HFFc6 (cell line): ENCODE measurements around the gene CRX. TPM values are rescaled to one million over a fixed set of nuclear protein-coding genes. Genes with fewer than 3 reads are reported as not detected.

Experiments used
- DNase-seq: peaks from one replicate; pipeline ENCODE4 v3.0.0-alpha.2; 2018
- H3K27ac Mint-ChIP-seq: 2 replicates; pipeline ENCODE4 v1.8.0; 2020; ENCODE audit warnings: mild to moderate bottlenecking, mixed read lengths
- H3K27me3 Mint-ChIP-seq: 2 replicates; pipeline ENCODE4 v1.8.0; 2021; ENCODE audit warnings: mild to moderate bottlenecking, moderate library complexity, mixed read lengths; ENCODE audit not compliant: insufficient read depth
- H3K36me3 Mint-ChIP-seq: 2 replicates; pipeline ENCODE4 v1.8.0; 2021; ENCODE audit warnings: low read depth, mixed read lengths
- H3K4me1 Mint-ChIP-seq: 2 replicates; pipeline ENCODE4 v1.8.0; 2020; ENCODE audit warnings: low read depth, mixed read lengths
- H3K4me3 Mint-ChIP-seq: 2 replicates; pipeline ENCODE4 v1.8.0; 2020; ENCODE audit warnings: mild to moderate bottlenecking, moderate library complexity, mixed read lengths
- H3K9me3 Mint-ChIP-seq: 2 replicates; pipeline ENCODE4 v1.8.0; 2020; ENCODE audit warnings: mild to moderate bottlenecking, mixed read lengths
- CTCF ChIP-seq: fragments of 200-600 bp; sonication (generic); IDR thresholded peaks from 2 replicates; pipeline ENCODE4 v1.5.0; 2021; ENCODE audit warnings: antibody characterized with exemption, mild to moderate bottlenecking
- total RNA-seq, 6 experiments: library from RNA; stranded (reverse); fragmentation: NEBNext Ultra II Directional; extraction: Animal tissue kit (Norgen Biotek cat#: 25700); gene quantifications; 2 replicates in 1 of 6; 3 replicates in 5 of 6; pipeline ENCODE4 v1.2.3, GENCODE V29; 2021

Gene CRX
- total RNA-seq, 6 experiments from 2014 or later = not detected

DNA sequence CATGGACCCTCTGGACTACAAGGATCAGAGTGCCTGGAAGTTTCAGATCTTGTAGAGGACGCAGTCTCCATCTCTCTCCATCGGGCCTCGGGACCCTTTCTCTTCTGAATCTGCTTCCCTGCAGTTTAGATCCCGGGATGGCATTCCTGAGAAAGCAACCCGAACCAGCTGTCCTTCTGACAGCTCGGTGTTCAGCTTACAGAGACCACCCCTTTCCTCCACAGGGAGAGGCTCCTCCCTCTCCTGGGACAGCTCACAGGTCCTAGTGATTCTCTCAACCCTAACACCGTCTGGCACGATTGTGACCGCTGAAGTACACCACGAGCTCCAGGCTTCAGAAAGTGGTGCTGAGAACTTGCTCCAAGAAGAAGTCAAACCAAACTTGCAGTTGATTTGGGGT, 18.2 kb downstream of the CRX start:
- Mint-ChIP-seq H3K4me3 (no peak overlapping the region), H3K9me3 (no peaks in the 10 kb centered on the region), H3K4me1 (peaks cover 4% of the 10 kb centered on the region; the same call in 1 of the 2 replicates), H3K27me3 (peaks cover 32% of the 10 kb centered on the region), H3K27ac (no peak overlapping the region), H3K36me3 (no peaks in the 10 kb centered on the region)
- TF ChIP-seq CTCF = no peak
- no peak for DNase-seq

DNA sequence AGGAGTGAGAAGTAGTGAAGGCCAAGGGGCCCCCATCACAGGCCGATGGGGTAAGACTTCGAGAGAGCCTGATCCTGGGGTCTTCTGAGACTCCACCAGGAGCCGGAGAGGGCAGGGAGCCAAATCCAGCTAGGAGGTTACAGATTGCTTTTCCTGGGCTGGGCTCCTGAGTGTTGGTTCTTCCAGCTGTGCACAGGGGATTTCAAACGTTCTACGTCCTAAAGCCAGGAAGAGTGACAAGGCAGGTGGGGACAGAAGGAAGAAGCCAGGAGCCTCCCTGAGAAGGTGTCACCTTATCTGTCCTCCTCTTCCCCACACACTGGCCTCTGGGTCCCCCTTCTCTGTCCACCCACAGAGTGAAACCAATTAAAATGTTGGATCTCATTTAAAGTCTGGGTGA, 21.2 kb downstream of the CRX start:
- H3K27me3 Mint-ChIP-seq = peaks cover 39% of the 10 kb centered on the region
- DNase-seq = no peak
- no peaks in the 10 kb centered on the region for H3K9me3 Mint-ChIP-seq
- TF ChIP-seq CTCF = no peak
- H3K27ac Mint-ChIP-seq = no peak overlapping the region
- no peak overlapping the region for H3K4me3 Mint-ChIP-seq
- H3K36me3 Mint-ChIP-seq = no peaks in the 10 kb centered on the region
- peaks cover 4% of the 10 kb centered on the region; the same call in 1 of the 2 replicates for H3K4me1 Mint-ChIP-seq

- Mint-ChIP-seq H3K4me1 (peaks cover 9% of the 10 kb centered on the region), H3K27me3 (peaks cover 46% of the 10 kb centered on the region), H3K27ac (no peak overlapping the region), H3K36me3 (no peaks in the 10 kb centered on the region), H3K4me3 (no peak overlapping the region), H3K9me3 (no peaks in the 10 kb centered on the region)
- DNase-seq = no peak
- no peak for TF ChIP-seq CTCF
Observed at GRCh38 chr19:47848425-47848822, 26.7 kb downstream of the CRX start.

- peak; percentile 80 for TF ChIP-seq CTCF
- DNase-seq = no peak
- peaks cover 46% of the 10 kb centered on the region for H3K27me3 Mint-ChIP-seq
- no peak overlapping the region for H3K27ac Mint-ChIP-seq
- no peaks in the 10 kb centered on the region for H3K36me3 Mint-ChIP-seq
- H3K4me1 Mint-ChIP-seq = peaks cover 9% of the 10 kb centered on the region
- H3K9me3 Mint-ChIP-seq = no peaks in the 10 kb centered on the region
- H3K4me3 Mint-ChIP-seq = no peak overlapping the region; the same call in 1 of the 2 replicates
Observed at GRCh38 chr19:47848823-47849473, 27.2 kb downstream of the CRX start.

GRCh38 chr19:47853003-47853402, 31.3 kb downstream of the CRX start:
- H3K36me3 Mint-ChIP-seq = no peaks in the 10 kb centered on the region
- no peak overlapping the region for H3K27ac Mint-ChIP-seq
- H3K4me3 Mint-ChIP-seq = no peak overlapping the region
- peaks cover 11% of the 10 kb centered on the region for H3K4me1 Mint-ChIP-seq
- no peak for DNase-seq
- H3K9me3 Mint-ChIP-seq = no peaks in the 10 kb centered on the region
- no peak for TF ChIP-seq CTCF
- peaks cover 43% of the 10 kb centered on the region for H3K27me3 Mint-ChIP-seq
